ENCODE data around the gene TAOK2.

Gene TAOK2

GRCh38 chr16:29963021-29963743, 10.5 kb upstream of the TAOK2 start:
- DNase-seq, result no peak

- DNase-seq, result no peak
Measured at GRCh38 chr16:29968205-29968604, 5.5 kb upstream of the TAOK2 start.

- DNase-seq, result no peak
Measured at GRCh38 chr16:29971304-29971703, 2.4 kb upstream of the TAOK2 start.

- DNase-seq, result no peak
Measured at GRCh38 chr16:29972500-29972899, 1.2 kb upstream of the TAOK2 start.

- no peak for DNase-seq
Measured at GRCh38 chr16:29972992-29973383, 680 bp upstream of the TAOK2 start.

GRCh38 chr16:29974291-29975133, 844 bp downstream of the TAOK2 start:
- DNase-seq, result no peak

GRCh38 chr16:29975134-29975538, 1.5 kb downstream of the TAOK2 start:
- DNase-seq, result no peak

GRCh38 chr16:29975811-29976511, 2.3 kb downstream of the TAOK2 start:
- DNase-seq, result no peak

- DNase-seq, result no peak
Measured at GRCh38 chr16:29977063-29977825, 3.6 kb downstream of the TAOK2 start.

GRCh38 chr16:29978081-29978480, 4.4 kb downstream of the TAOK2 start:
- no peak for DNase-seq

GRCh38 chr16:29978564-29979270, 5.0 kb downstream of the TAOK2 start:
- no peak for DNase-seq

- DNase-seq, result no peak
Measured at GRCh38 chr16:29982560-29983419, 9.1 kb downstream of the TAOK2 start.

GRCh38 chr16:29983420-29984136, 9.9 kb downstream of the TAOK2 start:
- no peak for DNase-seq

- DNase-seq, result no peak
Measured at GRCh38 chr16:29984137-29984763, 10.6 kb downstream of the TAOK2 start.

GRCh38 chr16:29984764-29985147, 11.1 kb downstream of the TAOK2 start:
- no peak for DNase-seq

- no peak for DNase-seq
Measured at GRCh38 chr16:29985271-29985811, 11.7 kb downstream of the TAOK2 start.

- DNase-seq, result no peak
Measured at GRCh38 chr16:29986231-29986630, 12.6 kb downstream of the TAOK2 start.

GRCh38 chr16:29986931-29987330, 13.3 kb downstream of the TAOK2 start:
- DNase-seq, result no peak

GRCh38 chr16:29987371-29988085, 13.9 kb downstream of the TAOK2 start:
- no peak for DNase-seq

Measured in NCI-H748 treated with DMSO at 0.1 percent for 48 hours (cell line).